ENCODE data around the gene LAMA4. TPM values are rescaled to one million over a fixed set of nuclear protein-coding genes. Genes with fewer than 3 reads are reported as not detected.
"Not testable (repeated sequence)": the region's sequence is repeated elsewhere in the genome, so short reads cannot be mapped to it uniquely, and the experiment has no call there.

Gene LAMA4
- total RNA-seq, 1 experiment from 2014 or later = not detected

GRCh38 chr6:112109262-112109661 is 145.1 kb downstream of the LAMA4 start:
- ChIA-PET POLR2A (no interaction called here), CTCF (no interaction called here)
- no peak for TF ChIP-seq CTCF (IDR thresholded peaks at IDR 0.05; ENCODE audit: insufficient read depth in 1 of 2, low read depth in 1 of 2, low read length in 1 of 2, severe bottlenecking in 1 of 2, unreplicated experiment in 1 of 2)
- H3K4me1 Mint-ChIP-seq (ENCODE audit: low read depth, unreplicated experiment) = no peaks in the 10 kb centered on the region
- Histone ChIP-seq H3K4me1 (no peaks in the 10 kb centered on the region), H3K27me3 (replicated peaks; ENCODE audit: control insufficient read depth, insufficient read depth, low read length) (no peaks in the 10 kb centered on the region), H3K36me3 (ENCODE audit: control insufficient read depth, insufficient read depth, low read length) (no peaks in the 10 kb centered on the region), H3K4me3 (ENCODE audit: low read depth, low read length) (no peak overlapping the region), H3K9me3 (no peaks in the 10 kb centered on the region)
- H3K27ac Mint-ChIP-seq (ENCODE audit: unreplicated experiment) = no peak overlapping the region
- H3K36me3 Mint-ChIP-seq (ENCODE audit: insufficient read depth, unreplicated experiment) = no peaks in the 10 kb centered on the region
- no TSS peak for BruUV-seq (replicated peaks)
- intact Hi-C loops (cut with micrococcal nuclease; ENCODE audit: unreplicated experiment) = no loop called here
- H3K9me3 Mint-ChIP-seq (ENCODE audit: unreplicated experiment) = peaks cover 10% of the 10 kb centered on the region
- H3K27me3 Mint-ChIP-seq (ENCODE audit: insufficient read depth, unreplicated experiment) = peaks cover 15% of the 10 kb centered on the region
- H3K4me3 Mint-ChIP-seq (ENCODE audit: unreplicated experiment) = no peak overlapping the region
- DNase-seq = no peak

GRCh38 chr6:112106562-112106961 is 147.8 kb downstream of the LAMA4 start:
- intact Hi-C loops (cut with micrococcal nuclease; ENCODE audit: unreplicated experiment) = no loop called here
- POLR2A ChIA-PET = no interaction called here
- BruUV-seq (replicated peaks) = no TSS peak

GRCh38 chr6:112106026-112106425 is 148.3 kb downstream of the LAMA4 start:
- H3K4me3 Mint-ChIP-seq (ENCODE audit: unreplicated experiment); H3K4me1 Mint-ChIP-seq (ENCODE audit: low read depth, unreplicated experiment); CTCF ChIA-PET; BruUV-seq (replicated peaks); intact Hi-C loops (cut with micrococcal nuclease; ENCODE audit: unreplicated experiment); H3K36me3 Mint-ChIP-seq (ENCODE audit: insufficient read depth, unreplicated experiment); H3K36me3 ChIP-seq (ENCODE audit: control insufficient read depth, insufficient read depth, low read length); DNase-seq; POLR2A ChIA-PET; H3K27ac Mint-ChIP-seq (ENCODE audit: unreplicated experiment); H3K27me3 ChIP-seq (replicated peaks; ENCODE audit: control insufficient read depth, insufficient read depth, low read length); H3K4me1 ChIP-seq; H3K9me3 Mint-ChIP-seq (ENCODE audit: unreplicated experiment); H3K9me3 ChIP-seq; H3K4me3 ChIP-seq (ENCODE audit: low read depth, low read length): not testable (repeated sequence)
- H3K27me3 Mint-ChIP-seq (ENCODE audit: insufficient read depth, unreplicated experiment) = peaks cover 12% of the 10 kb centered on the region

More at GRCh38 chr6:112106562-112106961, 147.8 kb downstream of the LAMA4 start:
- Mint-ChIP-seq H3K27me3 (ENCODE audit: insufficient read depth, unreplicated experiment) (peaks cover 12% of the 10 kb centered on the region), H3K27ac (ENCODE audit: unreplicated experiment) (no peak overlapping the region), H3K4me3 (ENCODE audit: unreplicated experiment) (no peak overlapping the region), H3K36me3 (ENCODE audit: insufficient read depth, unreplicated experiment) (no peaks in the 10 kb centered on the region), H3K9me3 (ENCODE audit: unreplicated experiment) (peaks cover 10% of the 10 kb centered on the region), H3K4me1 (ENCODE audit: low read depth, unreplicated experiment) (no peaks in the 10 kb centered on the region)
- Histone ChIP-seq H3K36me3 (ENCODE audit: control insufficient read depth, insufficient read depth, low read length) (no peaks in the 10 kb centered on the region), H3K27me3 (replicated peaks; ENCODE audit: control insufficient read depth, insufficient read depth, low read length) (no peaks in the 10 kb centered on the region), H3K4me3 (ENCODE audit: low read depth, low read length) (no peak overlapping the region), H3K4me1 (no peaks in the 10 kb centered on the region), H3K9me3 (no peaks in the 10 kb centered on the region)
- no peak for DNase-seq
- no peak for TF ChIP-seq CTCF (IDR thresholded peaks at IDR 0.05; ENCODE audit: insufficient read depth in 1 of 2, low read depth in 1 of 2, low read length in 1 of 2, severe bottlenecking in 1 of 2, unreplicated experiment in 1 of 2)
- CTCF ChIA-PET = no interaction called here

- H3K36me3 Mint-ChIP-seq (ENCODE audit: insufficient read depth, unreplicated experiment) = no peaks in the 10 kb centered on the region
- TF ChIP-seq CTCF (IDR thresholded peaks at IDR 0.05; ENCODE audit: insufficient read depth in 1 of 2, low read depth in 1 of 2, low read length in 1 of 2, severe bottlenecking in 1 of 2, unreplicated experiment in 1 of 2) = no peak
- peaks cover 9% of the 10 kb centered on the region for H3K9me3 Mint-ChIP-seq (ENCODE audit: unreplicated experiment)
- ChIA-PET CTCF (no interaction called here), POLR2A (no interaction called here)
- Histone ChIP-seq H3K27me3 (replicated peaks; ENCODE audit: control insufficient read depth, insufficient read depth, low read length) (no peaks in the 10 kb centered on the region), H3K36me3 (ENCODE audit: control insufficient read depth, insufficient read depth, low read length) (no peaks in the 10 kb centered on the region), H3K4me3 (ENCODE audit: low read depth, low read length) (no peak overlapping the region), H3K4me1 (no peaks in the 10 kb centered on the region), H3K9me3 (no peaks in the 10 kb centered on the region)
- no peak for DNase-seq
- H3K4me3 Mint-ChIP-seq (ENCODE audit: unreplicated experiment) = no peak overlapping the region
- no peaks in the 10 kb centered on the region for H3K4me1 Mint-ChIP-seq (ENCODE audit: low read depth, unreplicated experiment)
- peaks cover 15% of the 10 kb centered on the region for H3K27me3 Mint-ChIP-seq (ENCODE audit: insufficient read depth, unreplicated experiment)
- BruUV-seq (replicated peaks) = no TSS peak
- intact Hi-C loops (cut with micrococcal nuclease; ENCODE audit: unreplicated experiment) = no loop called here
- no peak overlapping the region for H3K27ac Mint-ChIP-seq (ENCODE audit: unreplicated experiment)
Measured at GRCh38 chr6:112100561-112100960, 153.8 kb downstream of the LAMA4 start.

Data from Caco-2 (cell line).